ENCODE measurements around the gene CD96.

The CD96 gene

DNA sequence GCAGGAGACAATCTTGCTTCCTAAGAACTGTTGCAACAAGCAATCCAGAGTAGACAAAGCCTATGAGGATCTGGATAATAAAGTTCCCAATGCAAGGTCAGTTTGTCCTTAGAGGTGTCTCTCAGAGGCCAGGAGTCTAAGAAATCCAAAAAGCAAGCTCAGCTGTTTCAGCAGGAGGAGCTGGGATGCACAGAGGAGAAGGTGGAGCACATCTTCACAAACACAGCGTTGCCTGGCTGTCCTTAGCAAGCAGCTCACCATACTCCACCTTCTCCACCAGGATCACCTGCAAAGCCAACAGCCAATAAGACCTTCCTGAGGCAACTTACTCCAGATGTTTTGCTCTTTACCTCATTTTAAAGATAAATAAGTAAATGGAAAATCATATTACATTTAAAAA is 52.8 kb downstream of the CD96 start:
- no peak for DNase-seq (ENCODE audit: low read depth)

DNA sequence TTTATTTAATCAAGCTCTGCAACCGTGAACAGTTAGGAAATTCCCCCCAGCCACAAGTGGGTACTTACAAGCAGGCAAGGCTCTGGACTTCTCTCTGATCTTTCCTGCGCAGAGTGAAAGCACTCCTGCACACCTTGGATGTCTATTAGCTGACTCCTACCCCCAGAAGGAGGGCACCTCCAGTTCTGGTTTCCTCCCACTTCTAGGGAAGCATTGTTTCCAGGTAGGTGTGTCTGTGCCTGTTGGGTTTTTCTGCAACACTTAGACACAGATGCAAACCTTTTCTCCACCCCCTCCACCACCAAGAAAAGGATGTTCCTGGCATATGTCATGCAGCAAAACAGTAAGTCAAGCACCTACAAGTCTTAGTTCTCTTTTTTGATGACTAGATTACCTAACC is 53.2 kb downstream of the CD96 start, which contains the start of gene ZBED2:
TSS of gene ZBED2 (minus strand) at position 115 of the 400 bp plus-strand sequence. CDS start 1,145 bp downstream, outside the sequence.
- DNase-seq (ENCODE audit: low read depth), result no peak

DNA sequence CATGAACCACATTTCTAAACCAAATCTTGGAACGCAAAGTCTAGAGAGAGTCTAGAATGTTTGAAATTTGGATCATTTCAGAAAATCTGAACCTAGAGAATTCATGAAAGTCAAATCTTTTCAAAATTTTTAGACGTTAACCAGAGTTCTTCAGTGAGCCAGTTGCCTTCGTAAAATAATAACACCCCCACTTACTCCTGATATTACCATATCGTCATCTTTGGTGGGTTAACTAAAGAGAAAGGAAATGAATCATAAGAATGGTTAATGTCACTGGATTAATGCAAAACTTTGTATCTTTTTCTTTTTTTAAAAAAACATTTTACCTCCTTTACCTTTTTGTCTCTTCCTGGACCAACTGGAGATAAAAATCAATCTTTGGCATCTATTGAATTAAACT is 54.3 kb downstream of the CD96 start:
- DNase-seq (ENCODE audit: low read depth), result no peak

DNA sequence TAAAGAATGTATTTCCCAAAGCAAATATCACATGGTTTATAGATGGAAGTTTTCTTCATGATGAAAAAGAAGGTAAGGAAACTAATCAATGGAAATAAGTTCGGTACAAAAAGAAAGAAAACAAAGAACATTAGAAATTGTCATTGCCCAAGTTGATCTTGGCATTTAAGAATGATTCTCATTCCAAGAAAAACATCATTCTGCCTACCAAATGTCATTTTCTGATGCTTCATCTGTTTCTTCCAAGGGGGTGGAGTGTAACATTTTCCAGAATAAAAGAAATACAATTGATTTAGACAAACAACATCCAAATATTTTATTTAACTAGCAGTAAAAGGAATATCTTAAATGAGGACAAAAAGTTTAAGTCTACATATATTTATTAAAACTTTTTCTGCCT is 56.1 kb downstream of the CD96 start:
- DNase-seq (ENCODE audit: low read depth), result no peak

DNA sequence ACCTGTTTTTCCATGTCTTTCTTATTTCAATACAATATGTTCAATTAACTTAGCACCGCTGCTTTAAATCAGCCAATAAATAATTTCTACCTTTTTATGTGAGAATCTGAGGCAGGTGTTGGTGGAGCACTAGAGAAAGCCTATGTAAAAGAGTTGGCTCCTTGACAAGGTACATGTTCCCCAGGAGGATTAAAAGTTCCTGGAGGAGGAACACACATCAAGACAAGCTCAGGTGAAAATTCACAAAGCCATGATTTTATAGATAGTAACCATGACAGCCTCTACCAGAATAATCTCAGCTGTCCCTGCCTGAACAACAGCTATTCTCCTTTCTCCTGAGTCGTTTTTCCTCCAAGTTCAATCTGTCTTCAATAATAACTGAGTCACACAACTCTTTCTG is 56.6 kb downstream of the CD96 start:
- DNase-seq (ENCODE audit: low read depth), result no peak

GRCh38 chr3:111601810-111602209 is 59.8 kb downstream of the CD96 start:
- no peak for DNase-seq (ENCODE audit: low read depth)

GRCh38 chr3:111603679-111604078 is 61.7 kb downstream of the CD96 start:
- DNase-seq (ENCODE audit: low read depth), result no peak

DNA sequence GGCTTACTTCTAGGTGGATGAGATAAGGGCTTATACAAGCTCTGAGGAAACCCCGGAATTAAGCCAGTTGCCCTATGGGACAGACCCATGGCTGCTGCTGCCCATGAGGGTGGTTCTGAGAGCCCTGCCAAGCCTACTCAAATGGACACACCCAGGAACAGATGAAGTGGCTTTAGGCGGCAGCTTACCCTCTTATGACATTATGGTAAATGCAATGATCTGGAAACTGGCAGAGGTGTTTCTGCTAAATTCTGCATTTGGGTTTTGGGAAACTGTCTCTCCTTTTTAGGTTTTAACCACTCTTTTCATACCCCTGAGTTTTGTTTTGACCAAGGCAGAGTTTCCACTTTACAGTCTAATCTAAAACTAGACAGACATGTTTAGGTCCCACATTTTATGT is 62.1 kb downstream of the CD96 start:
- no peak for DNase-seq (ENCODE audit: low read depth)

GRCh38 chr3:111605018-111605417 is 63.0 kb downstream of the CD96 start:
- no peak for DNase-seq (ENCODE audit: low read depth)

GRCh38 chr3:111605493-111605892 is 63.5 kb downstream of the CD96 start:
- DNase-seq (ENCODE audit: low read depth), result no peak

DNA sequence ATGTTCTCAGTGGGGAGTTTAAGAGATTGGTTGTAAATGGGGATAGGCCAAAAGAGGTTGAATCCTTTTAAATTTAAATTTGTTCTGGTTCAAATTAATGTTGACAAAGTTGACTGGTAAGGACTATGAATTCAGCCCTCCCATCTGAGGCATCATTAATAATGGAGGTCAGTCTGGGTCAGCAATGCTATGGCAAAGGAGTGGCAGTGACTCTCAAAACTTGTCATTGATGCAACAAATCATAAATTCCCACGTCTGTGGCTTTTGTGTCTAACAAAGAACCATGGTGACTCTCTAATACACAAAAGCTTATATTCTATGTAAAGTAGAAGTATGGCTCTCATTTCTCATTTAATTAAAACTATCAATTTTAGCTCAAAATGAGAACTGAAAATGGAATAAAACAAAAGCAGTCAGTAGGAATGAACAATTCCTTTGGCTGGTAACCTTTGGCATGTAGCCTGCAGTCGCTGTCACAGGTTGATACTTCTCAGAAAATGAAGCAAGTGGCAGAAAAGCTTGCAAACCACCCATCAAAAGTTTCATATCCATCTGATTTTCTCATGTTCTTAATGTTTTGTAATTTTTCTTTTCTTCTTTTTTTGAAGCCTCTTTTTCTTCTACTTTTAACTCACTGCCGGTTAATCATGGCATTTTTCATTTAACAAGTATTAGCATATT is 65.4 kb downstream of the CD96 start:
- no peak for DNase-seq (ENCODE audit: low read depth)

DNA sequence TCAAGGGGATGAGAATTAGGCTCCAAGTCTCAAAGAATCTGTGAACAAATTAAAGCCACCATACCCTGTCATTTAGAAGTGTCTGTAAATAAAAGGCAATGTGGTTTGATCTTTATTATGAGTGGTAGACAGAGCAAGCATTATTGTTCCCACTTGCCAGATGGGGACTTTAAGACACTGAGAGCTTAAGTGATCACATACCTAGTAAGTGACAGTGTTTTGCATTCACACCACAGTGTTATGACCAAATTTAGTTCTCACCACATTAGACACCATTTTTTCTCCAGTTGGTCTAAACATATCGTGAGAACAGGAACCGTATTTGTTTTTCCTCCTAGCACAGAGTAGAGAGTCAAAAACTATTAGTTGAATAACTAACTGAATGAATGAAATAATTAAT is 66.4 kb downstream of the CD96 start:
- no peak for DNase-seq (ENCODE audit: low read depth)

DNA sequence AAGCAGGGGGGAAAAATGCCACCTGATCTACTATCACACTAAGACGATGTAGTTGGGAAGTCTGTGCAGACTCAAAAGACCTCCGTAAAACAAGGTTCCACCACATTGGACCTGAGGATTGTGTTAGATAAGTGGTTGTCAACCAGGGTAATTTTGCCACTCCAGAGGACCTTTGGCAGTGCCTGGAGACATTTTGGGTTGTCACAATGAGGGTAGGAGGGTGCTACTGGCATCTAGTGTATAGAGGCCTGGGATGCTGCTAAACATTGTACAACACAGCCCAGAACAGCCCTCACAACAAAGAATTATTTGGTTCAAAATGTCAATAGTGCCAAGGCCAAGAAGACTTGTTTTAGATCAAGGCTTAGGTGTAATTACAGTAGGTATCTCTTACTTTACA is 67.7 kb downstream of the CD96 start:
- DNase-seq (ENCODE audit: low read depth), result no peak

GRCh38 chr3:111610189-111610588 is 68.2 kb downstream of the CD96 start:
- peak; percentile 44 for DNase-seq (ENCODE audit: low read depth)

DNA sequence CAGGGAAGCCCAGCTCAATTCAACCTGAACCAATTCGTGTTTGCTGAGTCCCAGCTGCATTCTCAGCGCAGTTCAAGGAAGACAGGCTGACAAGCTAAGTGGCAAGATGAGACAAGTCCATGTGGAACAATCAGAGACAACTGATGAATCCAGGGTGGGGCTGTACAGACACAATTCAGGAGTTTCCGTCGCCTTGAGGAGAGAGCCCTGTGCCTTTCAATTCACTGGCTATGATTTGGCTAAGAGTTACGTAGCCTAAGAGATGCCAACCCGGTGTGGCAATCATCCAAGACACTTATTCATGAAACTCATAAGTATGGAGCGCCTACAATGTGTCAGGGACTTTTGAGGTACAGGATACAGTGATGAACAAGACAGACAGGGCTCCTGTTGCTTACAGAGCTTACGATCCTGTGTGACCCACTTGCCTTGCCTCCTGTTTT is 68.6 kb downstream of the CD96 start:
- DNase-seq (ENCODE audit: low read depth), result no peak

DNA sequence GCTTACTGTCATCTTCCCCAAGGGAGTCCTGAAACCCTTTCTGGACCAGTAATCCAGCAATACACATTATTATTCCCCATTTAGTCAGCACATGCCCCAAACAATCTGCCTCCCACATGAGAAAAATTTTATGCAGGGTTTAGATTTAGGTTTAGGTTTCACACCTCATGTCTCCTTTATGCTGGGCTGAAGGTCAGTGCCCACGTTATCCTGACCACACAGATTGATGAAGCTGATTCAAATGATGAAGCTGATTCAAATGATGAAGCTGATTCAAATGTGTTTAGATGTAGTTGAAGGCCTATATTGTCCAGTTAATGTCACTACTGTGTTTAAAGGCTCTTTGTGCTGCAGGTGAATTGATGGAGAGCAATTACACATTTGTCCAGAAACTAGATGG is 71.3 kb downstream of the CD96 start:
- no peak for DNase-seq (ENCODE audit: low read depth)

DNA sequence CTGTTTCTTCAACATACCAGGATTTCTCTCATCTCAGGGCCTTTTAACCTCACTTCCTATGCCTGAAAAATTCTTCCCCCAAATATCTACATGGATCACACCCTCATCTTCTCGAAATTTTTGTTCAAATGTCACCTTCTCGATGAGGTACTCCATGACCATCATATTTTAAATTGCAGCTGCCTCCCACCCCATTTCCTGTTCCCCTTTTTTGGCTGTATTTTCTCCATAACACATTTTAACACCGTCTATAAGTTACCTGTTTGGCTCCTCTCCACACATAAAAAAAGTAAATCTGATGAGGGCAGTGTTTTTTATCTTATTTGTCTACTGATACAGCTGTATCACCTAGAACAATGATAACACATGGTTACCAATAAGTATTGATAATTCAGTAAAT is 73.9 kb downstream of the CD96 start:
- DNase-seq (ENCODE audit: low read depth), result no peak

GRCh38 chr3:111616417-111617105 is 74.6 kb downstream of the CD96 start:
- peak; percentile 59 for DNase-seq (ENCODE audit: low read depth)

DNA sequence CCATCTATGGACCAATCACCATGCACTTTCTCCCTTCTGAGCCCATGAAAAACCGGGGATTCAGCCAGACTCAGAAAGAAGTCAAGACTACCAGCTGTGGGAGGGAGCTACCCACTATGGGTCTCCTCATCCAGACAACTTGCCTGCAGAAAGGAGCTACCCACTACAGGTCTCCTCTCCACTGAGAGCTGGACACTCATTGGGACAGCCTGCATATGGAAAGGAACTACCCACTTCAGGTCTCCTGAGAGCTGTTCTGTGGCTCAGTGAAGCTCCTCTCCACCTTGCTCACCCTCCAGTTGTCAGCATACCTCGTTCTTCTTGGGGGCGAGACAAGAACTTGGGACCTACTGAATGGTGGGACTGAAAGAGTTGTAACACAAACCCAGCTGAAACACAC is 75.4 kb downstream of the CD96 start:
- no peak for DNase-seq (ENCODE audit: low read depth)

GRCh38 chr3:111617912-111618601 is 76.1 kb downstream of the CD96 start:
- no peak for DNase-seq (ENCODE audit: low read depth)

- DNase-seq (ENCODE audit: low read depth), result no peak
Measured at GRCh38 chr3:111618945-111619344, 76.9 kb downstream of the CD96 start.

GRCh38 chr3:111619833-111620232 is 77.8 kb downstream of the CD96 start:
- DNase-seq (ENCODE audit: low read depth), result no peak

DNA sequence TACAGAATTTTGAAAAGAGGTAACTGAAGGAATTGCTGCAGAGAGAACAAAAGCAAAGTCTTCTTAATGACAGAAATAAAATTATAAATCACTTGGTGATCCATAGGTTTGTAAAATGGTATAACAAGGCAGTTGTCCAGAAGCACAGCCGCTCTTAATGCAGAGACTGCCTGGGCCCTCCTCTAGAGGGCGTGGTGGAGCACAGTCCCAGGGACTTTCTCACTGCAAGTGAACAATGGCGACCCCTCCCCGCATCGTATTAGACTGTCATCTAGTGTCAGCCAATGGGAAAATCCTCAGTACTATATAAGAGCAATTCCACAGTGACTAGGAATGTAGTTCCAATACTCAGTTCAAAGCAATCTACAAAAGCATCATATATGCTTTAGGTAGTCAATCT is 79.5 kb downstream of the CD96 start:
- no peak for DNase-seq (ENCODE audit: low read depth)

Measured in activated T-cell treated with anti-CD3 and anti-CD28 coated beads for 24 hours (primary cell).